PC-3 (cell line): ENCODE results near the gene KIF18A. TPM values are rescaled to one million over a fixed set of nuclear protein-coding genes. Genes with fewer than 3 reads are reported as not detected.

Experiments
- ATAC-seq: fragments of 200-7000 bp; cut with Tn5 transposase; 2 replicates; pipeline ENCODE4 v1.9.1; 2020; ENCODE audit warnings: mild to moderate bottlenecking, moderate library complexity
- BruUV-seq: library from RNA; stranded (reverse); fragments of 400-500 nt; replicated peaks from 2 replicates; lab custom pipeline; 2021; lab: Mats Ljungman, UMichigan
- CTCF ChIA-PET: fragments of 300-600 bp; sonication (Branson Sonifier 250); formaldehyde crosslinking; loops from one replicate; lab custom pipeline; 2022; ENCODE audit warnings: antibody characterized with exemption; lab: Charles Lee
- POLR2A ChIA-PET: fragments of 300-600 bp; sonication (Branson Sonifier 250); formaldehyde crosslinking; loops from one replicate; lab custom pipeline; 2022; ENCODE audit warnings: antibody characterized with exemption; ENCODE audit not compliant: unreplicated experiment; lab: Charles Lee
- DNase-seq: peaks from one replicate; pipeline ENCODE4 v3.0.0-alpha.2; 2015
- H2AFZ ChIP-seq: fragments of 300-600 bp; sonication (generic); 2 replicates; pipeline ENCODE4 v1.6.0; 2016; ENCODE audit warnings: antibody characterized with exemption, low read length
- H3F3A ChIP-seq: fragments of 300-600 bp; sonication (generic); one replicate; pipeline ENCODE4 v1.6.0; 2017; ENCODE audit warnings: antibody characterized with exemption, low read length, control low read depth, mild to moderate bottlenecking; ENCODE audit not compliant: unreplicated experiment
- H3K27ac ChIP-seq: fragments of 300-600 bp; sonication (generic); 2 replicates; pipeline ENCODE4 v1.5.1; 2016; ENCODE audit warnings: mild to moderate bottlenecking, low read length
- H3K27me3 ChIP-seq: fragments of 300-600 bp; sonication (generic); 2 replicates; pipeline ENCODE4 v1.6.1; 2016; ENCODE audit warnings: low read length, mixed read lengths
- H3K36me3 ChIP-seq: fragments of 300-600 bp; sonication (generic); 2 replicates; pipeline ENCODE4 v1.6.1; 2016; ENCODE audit warnings: low read depth, mixed run types, low read length, mixed read lengths
- H3K4me1 ChIP-seq: fragments of 300-600 bp; sonication (generic); 2 replicates; pipeline ENCODE4 v1.5.1; 2016; ENCODE audit warnings: low read length; ENCODE audit not compliant: insufficient read depth
- H3K4me2 ChIP-seq: fragments of 300-600 bp; sonication (generic); 2 replicates; pipeline ENCODE4 v1.6.0; 2016; ENCODE audit warnings: low read length
- H3K4me3 ChIP-seq: fragments of 300-600 bp; sonication (generic); 2 replicates; pipeline ENCODE4 v1.5.1; 2016; ENCODE audit warnings: mild to moderate bottlenecking, low read length, mixed read lengths
- H3K79me2 ChIP-seq: fragments of 300-600 bp; sonication (generic); 2 replicates; pipeline ENCODE4 v1.6.1; 2017; ENCODE audit warnings: low read length, mixed read lengths
- H3K9ac ChIP-seq: fragments of 300-600 bp; sonication (generic); 2 replicates; pipeline ENCODE4 v1.6.0; 2016; ENCODE audit warnings: mild to moderate bottlenecking, low read length
- H3K9me2 ChIP-seq: fragments of 300-600 bp; sonication (generic); replicated peaks from 2 replicates; pipeline ENCODE4 v1.6.1; 2016; ENCODE audit warnings: mixed run types, low read length, mixed read lengths
- H3K9me3 ChIP-seq: fragments of 300-600 bp; sonication (generic); 2 replicates; pipeline ENCODE4 v1.6.1; 2016; ENCODE audit warnings: low read length, mixed read lengths
- H4K20me1 ChIP-seq: fragments of 300-600 bp; sonication (generic); 2 replicates; pipeline ENCODE4 v1.6.1; 2016; ENCODE audit warnings: low read length, mixed read lengths
- EZH2 ChIP-seq: fragments of 300-600 bp; sonication (generic); IDR thresholded peaks from one replicate; pipeline ENCODE4 v1.6.1; 2017; ENCODE audit warnings: antibody characterized with exemption, mild to moderate bottlenecking, low read length; ENCODE audit not compliant: unreplicated experiment
- EZH2phosphoT487 ChIP-seq: fragments of 300-600 bp; sonication (generic); IDR thresholded peaks from 2 replicates; pipeline ENCODE4 v1.6.1; 2018; ENCODE audit warnings: mild to moderate bottlenecking, antibody characterized with exemption, low read length, borderline replicate concordance
- intact Hi-C: fragments of 100-400 bp; cut with micrococcal nuclease; formaldehyde crosslinking; loops from 2 replicates; pipeline ENCODE4 v1.9.0; 2023
- total RNA-seq: library from RNA; depleted of rRNA; stranded (reverse); fragments of >200 nt; gene quantifications from 2 replicates; pipeline ENCODE4 v1.2.3, GENCODE V29; 2014
- TF ChIP-seq, protein P1 (sequence below): fragments of 300-600 bp; sonication (generic); conservative IDR thresholded peaks from 2 replicates; pipeline ENCODE4 v1.5.1; 2017; ENCODE audit warnings: antibody characterized with exemption, low read depth, mild to moderate bottlenecking, low read length

The KIF18A gene
- total RNA-seq, 1 experiment from 2014 or later = 15.3 TPM

GRCh38 chr11:27977031-27977430 lies 130.9 kb downstream of the KIF18A start:
- H3K4me1 ChIP-seq = peaks cover 7% of the 10 kb centered on the region
- ATAC-seq (peak; percentile 59), DNase-seq (peak; percentile 75)
- H2AFZ ChIP-seq = no peak overlapping the region
- no peaks in the 10 kb centered on the region for H3K79me2 ChIP-seq
- H3K9me3 ChIP-seq = no peaks in the 10 kb centered on the region
- H3K9ac ChIP-seq = no peak overlapping the region
- ChIA-PET POLR2A (no interaction called here), CTCF (no interaction called here)
- H3F3A ChIP-seq = no peaks in the 10 kb centered on the region
- no peaks in the 10 kb centered on the region for H3K36me3 ChIP-seq
- no peaks in the 10 kb centered on the region for H4K20me1 ChIP-seq
- no peaks in the 10 kb centered on the region for H3K9me2 ChIP-seq
- no TSS peak for BruUV-seq
- no peaks in the 10 kb centered on the region for H3K27me3 ChIP-seq
- no peak overlapping the region for H3K27ac ChIP-seq
- 0 out of 2 replicates have a peak overlapping the region, but pooled peaks have one; percentile 2 for H3K4me2 ChIP-seq
- no peak overlapping the region for H3K4me3 ChIP-seq
- TF ChIP-seq EZH2phosphoT487 (no peak), EZH2 (no peak)
- TF ChIP-seq, protein P1, sequence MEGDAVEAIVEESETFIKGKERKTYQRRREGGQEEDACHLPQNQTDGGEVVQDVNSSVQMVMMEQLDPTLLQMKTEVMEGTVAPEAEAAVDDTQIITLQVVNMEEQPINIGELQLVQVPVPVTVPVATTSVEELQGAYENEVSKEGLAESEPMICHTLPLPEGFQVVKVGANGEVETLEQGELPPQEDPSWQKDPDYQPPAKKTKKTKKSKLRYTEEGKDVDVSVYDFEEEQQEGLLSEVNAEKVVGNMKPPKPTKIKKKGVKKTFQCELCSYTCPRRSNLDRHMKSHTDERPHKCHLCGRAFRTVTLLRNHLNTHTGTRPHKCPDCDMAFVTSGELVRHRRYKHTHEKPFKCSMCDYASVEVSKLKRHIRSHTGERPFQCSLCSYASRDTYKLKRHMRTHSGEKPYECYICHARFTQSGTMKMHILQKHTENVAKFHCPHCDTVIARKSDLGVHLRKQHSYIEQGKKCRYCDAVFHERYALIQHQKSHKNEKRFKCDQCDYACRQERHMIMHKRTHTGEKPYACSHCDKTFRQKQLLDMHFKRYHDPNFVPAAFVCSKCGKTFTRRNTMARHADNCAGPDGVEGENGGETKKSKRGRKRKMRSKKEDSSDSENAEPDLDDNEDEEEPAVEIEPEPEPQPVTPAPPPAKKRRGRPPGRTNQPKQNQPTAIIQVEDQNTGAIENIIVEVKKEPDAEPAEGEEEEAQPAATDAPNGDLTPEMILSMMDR = no peak
- intact Hi-C loops = no loop called here

GRCh38 chr11:27976262-27976661 lies 131.7 kb downstream of the KIF18A start:
- Histone ChIP-seq H3K79me2 (no peaks in the 10 kb centered on the region), H4K20me1 (no peaks in the 10 kb centered on the region), H3K4me3 (no peak overlapping the region), H3K9me2 (no peaks in the 10 kb centered on the region), H3K9ac (no peak overlapping the region), H3F3A (no peaks in the 10 kb centered on the region), H3K4me1 (peaks cover 7% of the 10 kb centered on the region), H3K27me3 (no peaks in the 10 kb centered on the region), H3K36me3 (no peaks in the 10 kb centered on the region), H3K9me3 (no peaks in the 10 kb centered on the region), H2AFZ (no peak overlapping the region), H3K27ac (no peak overlapping the region), H3K4me2 (no peak overlapping the region)
- no peak for DNase-seq
- intact Hi-C loops = no loop called here
- TF ChIP-seq EZH2 (no peak), EZH2phosphoT487 (no peak)
- TF ChIP-seq, protein P1 = no peak
- CTCF ChIA-PET = no interaction called here
- BruUV-seq = no TSS peak
- no peak for ATAC-seq
- POLR2A ChIA-PET = no interaction called here

DNA sequence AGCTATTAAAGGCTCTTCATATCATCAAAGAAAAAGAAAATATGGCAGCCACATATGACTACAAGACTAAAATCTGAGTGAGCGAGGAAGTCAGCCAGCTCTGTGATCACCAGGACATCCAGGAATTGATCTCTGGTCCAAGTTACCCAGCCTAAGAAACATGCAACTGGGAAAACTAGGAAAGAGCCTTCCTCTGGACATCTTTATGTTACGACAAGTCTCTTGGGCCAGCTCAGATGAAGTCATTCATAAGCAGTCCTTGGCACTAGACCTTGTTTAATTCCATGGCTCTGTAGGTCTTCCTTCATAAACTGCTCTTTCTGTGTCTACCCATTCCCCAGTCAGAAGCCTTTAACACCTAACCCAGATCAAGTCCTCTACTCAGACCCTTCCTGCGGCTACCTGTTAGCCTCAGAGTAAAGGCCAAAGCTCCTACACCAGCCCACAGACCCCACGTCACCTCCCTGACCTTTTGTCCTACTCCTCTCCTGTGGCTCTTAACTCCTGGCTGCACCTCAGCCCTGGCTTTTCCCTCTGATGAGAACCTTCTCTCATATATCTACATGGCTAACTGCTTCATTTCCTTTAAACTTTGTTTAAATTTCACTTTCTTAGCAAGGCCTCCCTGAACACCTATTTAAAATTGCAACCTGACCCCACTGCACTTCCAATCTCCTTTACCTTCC lies 134.0 kb downstream of the KIF18A start:
- no TSS peak for BruUV-seq
- Histone ChIP-seq H3K27me3 (no peaks in the 10 kb centered on the region), H3K4me1 (peaks cover 7% of the 10 kb centered on the region), H2AFZ (no peak overlapping the region), H3K4me2 (no peak overlapping the region), H3F3A (no peaks in the 10 kb centered on the region), H3K36me3 (no peaks in the 10 kb centered on the region), H3K79me2 (no peaks in the 10 kb centered on the region), H3K4me3 (no peak overlapping the region), H3K27ac (no peak overlapping the region), H3K9ac (no peak overlapping the region), H3K9me2 (no peaks in the 10 kb centered on the region), H3K9me3 (no peaks in the 10 kb centered on the region), H4K20me1 (no peaks in the 10 kb centered on the region)
- POLR2A ChIA-PET = no interaction called here
- no peak for DNase-seq
- TF ChIP-seq, protein P1 = no peak
- no peak for TF ChIP-seq EZH2phosphoT487
- no peak for TF ChIP-seq EZH2
- intact Hi-C loops = no loop called here
- CTCF ChIA-PET = no interaction called here
- ATAC-seq = no peak
